ENCODE measurements around the gene PAPOLA.

DNA sequence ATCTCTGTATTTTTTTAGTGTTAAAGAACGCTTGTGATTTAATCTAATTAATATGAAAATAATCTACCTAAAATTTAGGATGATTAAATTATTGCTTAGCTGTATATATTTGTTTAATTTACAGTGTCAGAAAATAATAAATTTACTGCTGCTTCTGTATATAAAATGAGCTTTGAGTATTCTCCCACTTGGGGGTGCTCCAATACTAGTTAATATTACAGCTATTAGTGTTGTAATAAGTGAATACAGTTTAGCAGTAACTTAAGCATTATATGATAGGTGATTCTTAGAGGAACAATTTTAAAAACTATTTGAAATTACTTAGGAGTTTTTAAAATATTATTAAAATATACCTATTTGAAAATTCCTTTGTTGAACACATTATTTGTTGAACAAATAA, 62.2 kb downstream of the PAPOLA start:
- TF ChIP-seq, protein P1, sequence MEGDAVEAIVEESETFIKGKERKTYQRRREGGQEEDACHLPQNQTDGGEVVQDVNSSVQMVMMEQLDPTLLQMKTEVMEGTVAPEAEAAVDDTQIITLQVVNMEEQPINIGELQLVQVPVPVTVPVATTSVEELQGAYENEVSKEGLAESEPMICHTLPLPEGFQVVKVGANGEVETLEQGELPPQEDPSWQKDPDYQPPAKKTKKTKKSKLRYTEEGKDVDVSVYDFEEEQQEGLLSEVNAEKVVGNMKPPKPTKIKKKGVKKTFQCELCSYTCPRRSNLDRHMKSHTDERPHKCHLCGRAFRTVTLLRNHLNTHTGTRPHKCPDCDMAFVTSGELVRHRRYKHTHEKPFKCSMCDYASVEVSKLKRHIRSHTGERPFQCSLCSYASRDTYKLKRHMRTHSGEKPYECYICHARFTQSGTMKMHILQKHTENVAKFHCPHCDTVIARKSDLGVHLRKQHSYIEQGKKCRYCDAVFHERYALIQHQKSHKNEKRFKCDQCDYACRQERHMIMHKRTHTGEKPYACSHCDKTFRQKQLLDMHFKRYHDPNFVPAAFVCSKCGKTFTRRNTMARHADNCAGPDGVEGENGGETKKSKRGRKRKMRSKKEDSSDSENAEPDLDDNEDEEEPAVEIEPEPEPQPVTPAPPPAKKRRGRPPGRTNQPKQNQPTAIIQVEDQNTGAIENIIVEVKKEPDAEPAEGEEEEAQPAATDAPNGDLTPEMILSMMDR (IDR thresholded peaks at IDR 0.05 in 2 of 3, conservative IDR thresholded peaks at IDR 0.05 in 1 of 3; ENCODE audit: borderline replicate concordance in 1 of 3, insufficient read depth in 1 of 3, low read depth in 2 of 3, low read length in 2 of 3): no peak; a peak in 1 of 6 replicates
- no peak for TF ChIP-seq SIN3A (IDR thresholded peaks at IDR 0.05; ENCODE audit: low read depth)

Measured in HCT116 (cell line).